K562 (cell line): ENCODE results near the gene BPIFB6. TPM values are rescaled to one million over a fixed set of nuclear protein-coding genes. Genes with fewer than 3 reads are reported as not detected.

Experiments used
- ATAC-seq: fragments of 200-7000 bp; cut with Tn5 transposase; 3 replicates; pipeline ENCODE4 v1.9.1; 2020; ENCODE audit warnings: moderate library complexity
- BruUV-seq: library from RNA; stranded (reverse); fragments of 400-500 nt; replicated peaks from 2 replicates; lab custom pipeline; 2021; lab: Mats Ljungman, UMichigan
- CTCF ChIA-PET: fragments of 300-600 bp; formaldehyde crosslinking; extraction: SDS; loops from one replicate; lab custom pipeline; 2021; ENCODE audit warnings: low intra/inter-chr PET ratio; lab: Yijun Ruan, JAX
- POLR2A ChIA-PET: fragments of 300-600, 350-650 bp; sonication (Branson Sonifier 250); formaldehyde crosslinking; extraction: SDS; loops from one replicate; lab custom pipeline; 2021; ENCODE audit warnings: antibody characterized with exemption, inconsistent platforms; lab: Yijun Ruan, JAX
- DNase-seq, 4 experiments: peaks; one replicate each; pipeline versions ENCODE4 v3.0.0 to v3.0.0-alpha.2; 2011 to 2018; ENCODE audit warnings: low spot score in 3 of 4, mixed read lengths in 3 of 4; ENCODE audit errors: extremely low read depth in 1 of 4
- FAIRE-seq: peaks from 2 replicates; lab custom pipeline; 2011; peaks lifted over from hg19 to GRCh38; lab: Jason Lieb, UNC
- H2AFZ ChIP-seq: 2 replicates; pipeline ENCODE4 v1.6.0; 2011; ENCODE audit warnings: low read depth, low read length, control low read depth, inconsistent platforms
- H3K27ac ChIP-seq: fragments of 200-600 bp; 3 replicates; pipeline ENCODE4 v1.8.0; 2011; ENCODE audit warnings: low read depth, mild to moderate bottlenecking, control low read depth, inconsistent platforms, low read length, moderate library complexity, mixed read lengths; ENCODE audit errors: extremely low read depth
- H3K27me3 ChIP-seq, 2 experiments: fragments of 300-600 bp in 1 of 2; 2 replicates in 1 of 2; 3 replicates in 1 of 2; pipeline versions ENCODE4 v1.6.0 to v1.8.0; 2011; ENCODE audit warnings: inconsistent platforms in 2 of 2, low read length in 2 of 2, mild to moderate bottlenecking in 1 of 2, mixed read lengths in 1 of 2, moderate library complexity in 1 of 2; ENCODE audit not compliant: control insufficient read depth in 2 of 2, insufficient read depth in 2 of 2
- H3K36me3 ChIP-seq: fragments of 300-600 bp; 3 replicates; pipeline ENCODE4 v1.8.0; 2011; ENCODE audit warnings: mild to moderate bottlenecking, low read length, inconsistent platforms; ENCODE audit not compliant: control insufficient read depth, insufficient read depth
- H3K4me1 ChIP-seq, 2 experiments: fragments of 200-600 bp in 1 of 2; replicated peaks in 1 of 2; 2 replicates in 1 of 2; 3 replicates in 1 of 2; pipeline versions ENCODE4 v1.5.1 to v1.8.0; 2011; ENCODE audit warnings: inconsistent platforms in 2 of 2, low read length in 2 of 2, mild to moderate bottlenecking in 1 of 2, mixed read lengths in 1 of 2, moderate library complexity in 1 of 2; ENCODE audit not compliant: control insufficient read depth in 2 of 2, insufficient read depth in 2 of 2
- H3K4me2 ChIP-seq: 2 replicates; pipeline ENCODE4 v1.6.1; 2011; ENCODE audit warnings: low read length, control low read depth, inconsistent platforms, mixed read lengths; ENCODE audit not compliant: insufficient read depth
- H3K4me3 ChIP-seq: fragments of 200-600 bp; sonication (generic), shearing (Covaris generic); 2 replicates; pipeline ENCODE4 v1.5.1; 2016; ENCODE audit warnings: control low read depth, inconsistent platforms
- H3K79me2 ChIP-seq: fragments of 200-600 bp; 3 replicates; pipeline ENCODE4 v1.8.0; 2011; ENCODE audit warnings: low read length, inconsistent platforms; ENCODE audit not compliant: control insufficient read depth, insufficient read depth
- H3K9ac ChIP-seq, 2 experiments: 2 replicates each; pipeline versions ENCODE4 v1.6.0 to v1.6.1; 2011; ENCODE audit warnings: low read depth in 2 of 2, low read length in 2 of 2, control low read depth in 1 of 2, inconsistent platforms in 1 of 2, mild to moderate bottlenecking in 1 of 2, mixed read lengths in 1 of 2; ENCODE audit not compliant: insufficient read depth in 1 of 2
- H3K9me1 ChIP-seq: one replicate; pipeline ENCODE4 v1.6.0; 2011; ENCODE audit warnings: inconsistent platforms, mild to moderate bottlenecking, low read length, moderate library complexity; ENCODE audit not compliant: control insufficient read depth, insufficient read depth
- H3K9me3 ChIP-seq: replicated peaks from 2 replicates; pipeline ENCODE4 v1.5.1; 2011; ENCODE audit warnings: low read depth, low read length, inconsistent platforms; ENCODE audit not compliant: control insufficient read depth, insufficient read depth
- H4K20me1 ChIP-seq: replicated peaks from 2 replicates; pipeline ENCODE4 v1.6.1; 2011; ENCODE audit warnings: low read length, inconsistent platforms, mixed read lengths; ENCODE audit not compliant: control insufficient read depth, insufficient read depth
- BCOR ChIP-seq: fragments of 450-650 bp; IDR thresholded peaks from 2 replicates; pipeline ENCODE4 v1.6.1; 2016
- C11orf30 ChIP-seq: fragments of 450-650 bp; IDR thresholded peaks from 2 replicates; pipeline ENCODE4 v1.6.1; 2016; ENCODE audit warnings: low read depth, mild to moderate bottlenecking
- GTF2A2 ChIP-seq: IDR thresholded peaks from 2 replicates; pipeline ENCODE4 v1.6.1; 2016; ENCODE audit warnings: mild to moderate bottlenecking, missing genetic modification characterization, missing compliant biosample characterization
- KDM2B ChIP-seq: fragments of 250-450 bp; sonication (Bioruptor Pico); IDR thresholded peaks from 2 replicates; pipeline ENCODE4 v1.8.0; 2021; ENCODE audit warnings: mild to moderate bottlenecking, moderate library complexity
- MAFF ChIP-seq: IDR thresholded peaks from 2 replicates; pipeline ENCODE4 v1.6.1; 2012; ENCODE audit warnings: low read length, improper control_type of control experiment
- NELFE ChIP-seq: IDR thresholded peaks from 2 replicates; pipeline ENCODE4 v1.6.1; 2011; ENCODE audit warnings: mild to moderate bottlenecking; ENCODE audit not compliant: insufficient read depth, insufficient read length
- SOX6 ChIP-seq: fragments of 450-650 bp; IDR thresholded peaks from 2 replicates; pipeline ENCODE4 v1.6.1; 2014; ENCODE audit warnings: mild to moderate bottlenecking
- ZNF778 ChIP-seq: fragments of 450-650 bp; formaldehyde crosslinking; IDR thresholded peaks from 2 replicates; pipeline ENCODE4 v1.4.0; 2020; ENCODE audit warnings: mild to moderate bottlenecking, moderate library complexity
- WGBS: fragments of 100-300 bp; shearing (Covaris generic); methylation state at CpG from one replicate; pipeline ENCODE4 v1.1.6; 2016; ENCODE audit warnings: low coverage, mixed read lengths; ENCODE audit not compliant: insufficient coverage; ENCODE audit errors: missing lambda C conversion rate; 5-methylcytosine and 5-hydroxymethylcytosine counted together
- in situ Hi-C: fragments of 300-500 bp; cut with MboI; formaldehyde crosslinking; loops from 4 replicates; pipeline ENCODE4 v1.15.0; 2018; ENCODE audit warnings: inconsistent platforms, mixed read lengths
- intact Hi-C: fragments of 100-400 bp; cut with micrococcal nuclease; formaldehyde crosslinking; loops from 2 replicates; pipeline ENCODE4 v1.14.2; 2022
- polyA plus RNA-seq, 8 experiments: library from polyadenylated mRNA; depleted of rRNA in 4 of 8; stranded (reverse) in 5 of 8; unstranded in 3 of 8; fragments of >200 nt; fragmentation: Nextera tagmentation in 2 of 8; fragmentation: Illumina TruSeq in 1 of 8; extraction: Ambion mirVana in 2 of 8; extraction: Trizol in 1 of 8; gene quantifications; 2 replicates each; pipeline versions ENCODE4 v1.2.1 to v1.2.3, GENCODE V29; 2011 to 2014; ENCODE audit warnings: inconsistent platforms in 1 of 8, missing spikeins in 1 of 8
- total RNA-seq, 7 experiments: library from RNA; depleted of rRNA in 6 of 7; stranded (reverse); fragments of >200 nt in 6 of 7; fragmentation: Illumina TruSeq in 2 of 7; extraction: Trizol in 2 of 7; gene quantifications; 2 replicates each; pipeline versions ENCODE4 v1.2.1 to v1.2.3, GENCODE V29; 2011 to 2021; ENCODE audit warnings: low replicate concordance in 1 of 7
- TF ChIP-seq, protein P1 (sequence below): sonication (generic); formaldehyde crosslinking; IDR thresholded peaks from 2 replicates; pipeline ENCODE4 v1.8.0; 2022; ENCODE audit warnings: mild to moderate bottlenecking, missing genetic modification reagents
- TF ChIP-seq, protein P2 (sequence below), 2 experiments: fragments of 450-650 bp in 1 of 2; sonication (generic) in 1 of 2; formaldehyde crosslinking in 1 of 2; IDR thresholded peaks; 2 replicates each; pipeline versions ENCODE4 v1.7.1 to v1.9.0; 2016 to 2022; ENCODE audit warnings: inconsistent platforms in 1 of 2, mild to moderate bottlenecking in 1 of 2, missing genetic modification reagents in 1 of 2

Gene BPIFB6
- total and polyA plus RNA-seq, 9 of the 15 experiments (the other 6 are each of a cell fraction or from before 2014, with no cell fraction given), result not detected

DNA sequence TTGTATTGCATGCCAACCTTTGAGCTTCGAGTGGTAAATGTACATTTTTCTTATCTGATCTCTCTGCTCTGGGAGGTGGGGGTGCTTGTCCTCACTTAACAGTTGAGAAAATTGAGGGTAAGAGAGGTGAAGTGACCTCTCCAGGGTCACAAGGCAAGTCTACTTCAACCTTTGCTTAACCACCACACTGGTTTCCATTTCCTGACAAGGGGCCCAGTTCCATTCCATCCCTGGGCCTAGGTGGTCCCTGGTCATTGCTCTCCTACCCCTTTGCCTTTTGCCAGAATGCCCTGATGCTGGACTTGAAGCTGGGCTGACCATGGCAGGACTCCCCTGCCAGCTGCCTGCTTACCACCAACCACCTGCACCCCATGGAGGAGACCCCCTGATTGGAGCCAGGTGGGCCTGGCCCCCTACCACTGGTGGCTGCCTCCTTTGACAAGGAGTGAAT is 12.3 kb downstream of the BPIFB6 start:
- no peak for DNase-seq
- H3K4me1 ChIP-seq, result no peaks in the 10 kb centered on the region
- H3K9ac ChIP-seq, result no peak overlapping the region
- WGBS, result 0% methylated on average over 1 of the region's 1 CpG
- POLR2A ChIA-PET, result no interaction called here
- no peak for ATAC-seq
- no peaks in the 10 kb centered on the region for H3K36me3 ChIP-seq
- H3K27me3 ChIP-seq, result peaks cover 0 to 20% of the 10 kb centered on the region in 2 experiments; a peak in 1 of 5 replicates
- no peak overlapping the region for H2AFZ ChIP-seq
- no TSS peak for BruUV-seq
- H3K9me1 ChIP-seq, result no peaks in the 10 kb centered on the region
- H3K9me3 ChIP-seq, result no peaks in the 10 kb centered on the region; the same call in none of the 2 replicates
- intact Hi-C loops (no loop called here), in situ Hi-C loops (no loop called here)
- H4K20me1 ChIP-seq, result no peaks in the 10 kb centered on the region
- no peak for FAIRE-seq
- no peak overlapping the region for H3K4me2 ChIP-seq
- H3K4me3 ChIP-seq, result no peak overlapping the region
- no peak overlapping the region for H3K27ac ChIP-seq
- CTCF ChIA-PET, result no interaction called here
- no peaks in the 10 kb centered on the region for H3K79me2 ChIP-seq
- TF ChIP-seq, protein P1, sequence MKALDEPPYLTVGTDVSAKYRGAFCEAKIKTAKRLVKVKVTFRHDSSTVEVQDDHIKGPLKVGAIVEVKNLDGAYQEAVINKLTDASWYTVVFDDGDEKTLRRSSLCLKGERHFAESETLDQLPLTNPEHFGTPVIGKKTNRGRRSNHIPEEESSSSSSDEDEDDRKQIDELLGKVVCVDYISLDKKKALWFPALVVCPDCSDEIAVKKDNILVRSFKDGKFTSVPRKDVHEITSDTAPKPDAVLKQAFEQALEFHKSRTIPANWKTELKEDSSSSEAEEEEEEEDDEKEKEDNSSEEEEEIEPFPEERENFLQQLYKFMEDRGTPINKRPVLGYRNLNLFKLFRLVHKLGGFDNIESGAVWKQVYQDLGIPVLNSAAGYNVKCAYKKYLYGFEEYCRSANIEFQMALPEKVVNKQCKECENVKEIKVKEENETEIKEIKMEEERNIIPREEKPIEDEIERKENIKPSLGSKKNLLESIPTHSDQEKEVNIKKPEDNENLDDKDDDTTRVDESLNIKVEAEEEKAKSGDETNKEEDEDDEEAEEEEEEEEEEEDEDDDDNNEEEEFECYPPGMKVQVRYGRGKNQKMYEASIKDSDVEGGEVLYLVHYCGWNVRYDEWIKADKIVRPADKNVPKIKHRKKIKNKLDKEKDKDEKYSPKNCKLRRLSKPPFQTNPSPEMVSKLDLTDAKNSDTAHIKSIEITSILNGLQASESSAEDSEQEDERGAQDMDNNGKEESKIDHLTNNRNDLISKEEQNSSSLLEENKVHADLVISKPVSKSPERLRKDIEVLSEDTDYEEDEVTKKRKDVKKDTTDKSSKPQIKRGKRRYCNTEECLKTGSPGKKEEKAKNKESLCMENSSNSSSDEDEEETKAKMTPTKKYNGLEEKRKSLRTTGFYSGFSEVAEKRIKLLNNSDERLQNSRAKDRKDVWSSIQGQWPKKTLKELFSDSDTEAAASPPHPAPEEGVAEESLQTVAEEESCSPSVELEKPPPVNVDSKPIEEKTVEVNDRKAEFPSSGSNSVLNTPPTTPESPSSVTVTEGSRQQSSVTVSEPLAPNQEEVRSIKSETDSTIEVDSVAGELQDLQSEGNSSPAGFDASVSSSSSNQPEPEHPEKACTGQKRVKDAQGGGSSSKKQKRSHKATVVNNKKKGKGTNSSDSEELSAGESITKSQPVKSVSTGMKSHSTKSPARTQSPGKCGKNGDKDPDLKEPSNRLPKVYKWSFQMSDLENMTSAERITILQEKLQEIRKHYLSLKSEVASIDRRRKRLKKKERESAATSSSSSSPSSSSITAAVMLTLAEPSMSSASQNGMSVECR (CRISPR knock-in tag), result no peak
- no peak for TF ChIP-seq SOX6
- TF ChIP-seq BCOR, result no peak
- TF ChIP-seq C11orf30, result no peak
- TF ChIP-seq NELFE, result no peak
- no peak for TF ChIP-seq GTF2A2 (tag)
- TF ChIP-seq, protein P2, sequence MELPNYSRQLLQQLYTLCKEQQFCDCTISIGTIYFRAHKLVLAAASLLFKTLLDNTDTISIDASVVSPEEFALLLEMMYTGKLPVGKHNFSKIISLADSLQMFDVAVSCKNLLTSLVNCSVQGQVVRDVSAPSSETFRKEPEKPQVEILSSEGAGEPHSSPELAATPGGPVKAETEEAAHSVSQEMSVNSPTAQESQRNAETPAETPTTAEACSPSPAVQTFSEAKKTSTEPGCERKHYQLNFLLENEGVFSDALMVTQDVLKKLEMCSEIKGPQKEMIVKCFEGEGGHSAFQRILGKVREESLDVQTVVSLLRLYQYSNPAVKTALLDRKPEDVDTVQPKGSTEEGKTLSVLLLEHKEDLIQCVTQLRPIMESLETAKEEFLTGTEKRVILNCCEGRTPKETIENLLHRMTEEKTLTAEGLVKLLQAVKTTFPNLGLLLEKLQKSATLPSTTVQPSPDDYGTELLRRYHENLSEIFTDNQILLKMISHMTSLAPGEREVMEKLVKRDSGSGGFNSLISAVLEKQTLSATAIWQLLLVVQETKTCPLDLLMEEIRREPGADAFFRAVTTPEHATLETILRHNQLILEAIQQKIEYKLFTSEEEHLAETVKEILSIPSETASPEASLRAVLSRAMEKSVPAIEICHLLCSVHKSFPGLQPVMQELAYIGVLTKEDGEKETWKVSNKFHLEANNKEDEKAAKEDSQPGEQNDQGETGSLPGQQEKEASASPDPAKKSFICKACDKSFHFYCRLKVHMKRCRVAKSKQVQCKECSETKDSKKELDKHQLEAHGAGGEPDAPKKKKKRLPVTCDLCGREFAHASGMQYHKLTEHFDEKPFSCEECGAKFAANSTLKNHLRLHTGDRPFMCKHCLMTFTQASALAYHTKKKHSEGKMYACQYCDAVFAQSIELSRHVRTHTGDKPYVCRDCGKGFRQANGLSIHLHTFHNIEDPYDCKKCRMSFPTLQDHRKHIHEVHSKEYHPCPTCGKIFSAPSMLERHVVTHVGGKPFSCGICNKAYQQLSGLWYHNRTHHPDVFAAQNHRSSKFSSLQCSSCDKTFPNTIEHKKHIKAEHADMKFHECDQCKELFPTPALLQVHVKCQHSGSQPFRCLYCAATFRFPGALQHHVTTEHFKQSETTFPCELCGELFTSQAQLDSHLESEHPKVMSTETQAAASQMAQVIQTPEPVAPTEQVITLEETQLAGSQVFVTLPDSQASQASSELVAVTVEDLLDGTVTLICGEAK (IDR thresholded peaks at IDR 0.05), result no peak
- TF ChIP-seq, protein P2 (CRISPR knock-in tag; IDR thresholded peaks at IDR 0.05), result no peak
- no peak for TF ChIP-seq KDM2B
- TF ChIP-seq MAFF, result no peak
- TF ChIP-seq ZNF778 (CRISPR knock-in tag), result no peak
